ENCODE results near the gene PLA2R1. TPM values are rescaled to one million over a fixed set of nuclear protein-coding genes. Genes with fewer than 3 reads are reported as not detected.
A peak's percentile ranks its signal among the peaks of the same experiment; 100 is the strongest.

PLA2R1 gene
- total RNA-seq, 6 donors from 2014 or later = 3.0 to 11.0 (median 5.9) TPM

DNA sequence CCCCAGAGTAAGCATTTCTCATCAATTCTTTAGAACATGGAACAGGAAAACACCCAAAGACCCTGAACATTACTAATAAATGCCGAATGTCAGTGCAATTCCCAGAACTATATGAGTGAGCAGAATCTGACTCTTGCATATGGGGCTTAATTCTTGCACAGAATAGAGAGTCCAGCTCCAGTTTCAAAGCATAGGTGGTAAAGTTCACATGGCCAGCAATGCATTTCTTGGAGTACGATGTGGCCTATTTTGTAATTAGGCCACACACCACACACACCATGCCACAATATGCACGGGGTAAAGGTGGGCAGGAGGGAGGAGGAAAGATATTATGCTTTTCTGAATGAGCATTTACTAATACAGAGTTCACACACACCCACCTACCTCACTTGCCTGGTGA is 56.5 kb downstream of the PLA2R1 start:
- no peak for TF ChIP-seq POLR2AphosphoS5 (IDR thresholded peaks at IDR 0.05)
- Histone ChIP-seq H3K9me3 (no peaks in the 10 kb centered on the region), H3K36me3 (no peaks in the 10 kb centered on the region), H3K27ac (no peak overlapping the region), H3K4me3 (no peak overlapping the region), H3K27me3 (no peaks in the 10 kb centered on the region), H3K4me1 (no peaks in the 10 kb centered on the region)
- DNase-seq (no peak), ATAC-seq (ENCODE audit: low FRiP score in 2 of 2) (no peak)
- 79 to 82% methylated on average over 3 of the region's 3 CpGs for WGBS, 2 donors

DNA sequence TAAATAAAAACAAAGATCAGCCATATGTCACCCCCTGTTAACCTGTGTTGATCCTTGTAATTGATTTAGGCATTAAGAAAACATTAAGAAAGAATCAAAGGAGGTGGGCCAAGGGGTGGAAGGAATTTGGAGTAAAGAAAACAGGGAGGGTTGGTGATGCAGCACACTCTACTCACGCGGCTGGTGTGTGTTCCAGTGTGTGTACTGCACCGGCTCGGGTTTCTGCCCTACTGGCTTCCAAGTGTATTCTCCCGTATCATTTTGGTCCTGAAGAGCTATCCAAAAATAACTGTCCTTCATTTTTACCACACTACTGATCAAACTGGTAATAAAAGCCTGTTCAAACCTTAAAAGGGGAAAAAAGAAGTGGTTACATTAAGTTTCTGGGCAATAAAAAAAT is 56.9 kb downstream of the PLA2R1 start:
- H3K4me1 ChIP-seq = no peaks in the 10 kb centered on the region
- no peaks in the 10 kb centered on the region for H3K36me3 ChIP-seq
- no peak for DNase-seq
- 88 to 97% methylated on average over 5 of the region's 5 CpGs for WGBS, 2 donors
- H3K27me3 ChIP-seq = no peaks in the 10 kb centered on the region
- no peak overlapping the region for H3K4me3 ChIP-seq
- H3K27ac ChIP-seq = no peak overlapping the region
- H3K9me3 ChIP-seq = no peaks in the 10 kb centered on the region
- no peak for ATAC-seq (ENCODE audit: low FRiP score in 2 of 2)
- TF ChIP-seq POLR2A (IDR thresholded peaks at IDR 0.05) (no peak), EP300 (IDR thresholded peaks at IDR 0.05) (no peak), POLR2AphosphoS5 (IDR thresholded peaks at IDR 0.05) (no peak)
- TF ChIP-seq, protein P1, sequence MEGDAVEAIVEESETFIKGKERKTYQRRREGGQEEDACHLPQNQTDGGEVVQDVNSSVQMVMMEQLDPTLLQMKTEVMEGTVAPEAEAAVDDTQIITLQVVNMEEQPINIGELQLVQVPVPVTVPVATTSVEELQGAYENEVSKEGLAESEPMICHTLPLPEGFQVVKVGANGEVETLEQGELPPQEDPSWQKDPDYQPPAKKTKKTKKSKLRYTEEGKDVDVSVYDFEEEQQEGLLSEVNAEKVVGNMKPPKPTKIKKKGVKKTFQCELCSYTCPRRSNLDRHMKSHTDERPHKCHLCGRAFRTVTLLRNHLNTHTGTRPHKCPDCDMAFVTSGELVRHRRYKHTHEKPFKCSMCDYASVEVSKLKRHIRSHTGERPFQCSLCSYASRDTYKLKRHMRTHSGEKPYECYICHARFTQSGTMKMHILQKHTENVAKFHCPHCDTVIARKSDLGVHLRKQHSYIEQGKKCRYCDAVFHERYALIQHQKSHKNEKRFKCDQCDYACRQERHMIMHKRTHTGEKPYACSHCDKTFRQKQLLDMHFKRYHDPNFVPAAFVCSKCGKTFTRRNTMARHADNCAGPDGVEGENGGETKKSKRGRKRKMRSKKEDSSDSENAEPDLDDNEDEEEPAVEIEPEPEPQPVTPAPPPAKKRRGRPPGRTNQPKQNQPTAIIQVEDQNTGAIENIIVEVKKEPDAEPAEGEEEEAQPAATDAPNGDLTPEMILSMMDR (IDR thresholded peaks at IDR 0.05) = no peak

DNA sequence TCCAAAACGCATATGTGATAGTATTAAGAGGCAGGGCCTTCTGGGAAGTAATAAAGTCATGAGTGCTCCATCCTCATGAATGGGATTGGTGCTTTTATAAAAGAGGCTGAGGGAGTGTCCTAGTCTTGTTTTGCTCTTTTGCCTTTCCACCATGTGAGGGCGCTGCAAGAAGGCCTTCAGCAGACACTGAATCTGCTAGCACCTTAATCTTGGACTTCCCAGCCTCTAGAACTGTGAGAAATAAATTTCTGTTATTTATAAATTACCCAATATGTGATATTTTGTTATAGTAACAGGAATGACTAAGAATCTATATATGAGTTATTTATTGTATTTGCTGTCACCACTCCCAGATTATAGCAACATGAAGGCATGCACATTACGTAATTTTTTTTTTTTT is 63.5 kb downstream of the PLA2R1 start:
- Histone ChIP-seq H3K27ac (no peak overlapping the region), H3K9me3 (no peaks in the 10 kb centered on the region), H3K36me3 (no peaks in the 10 kb centered on the region), H3K27me3 (no peaks in the 10 kb centered on the region), H3K4me3 (no peak overlapping the region), H3K4me1 (no peaks in the 10 kb centered on the region)
- TF ChIP-seq EP300 (IDR thresholded peaks at IDR 0.05) = no peak
- no peak for TF ChIP-seq POLR2AphosphoS5 (IDR thresholded peaks at IDR 0.05)
- TF ChIP-seq, protein P1 (IDR thresholded peaks at IDR 0.05) = no peak
- TF ChIP-seq POLR2A (IDR thresholded peaks at IDR 0.05) = no peak
- WGBS, 2 donors = 80 to 88% methylated on average over 3 of the region's 3 CpGs
- no peak for ATAC-seq (ENCODE audit: low FRiP score in 2 of 2)
- DNase-seq = no peak

DNA sequence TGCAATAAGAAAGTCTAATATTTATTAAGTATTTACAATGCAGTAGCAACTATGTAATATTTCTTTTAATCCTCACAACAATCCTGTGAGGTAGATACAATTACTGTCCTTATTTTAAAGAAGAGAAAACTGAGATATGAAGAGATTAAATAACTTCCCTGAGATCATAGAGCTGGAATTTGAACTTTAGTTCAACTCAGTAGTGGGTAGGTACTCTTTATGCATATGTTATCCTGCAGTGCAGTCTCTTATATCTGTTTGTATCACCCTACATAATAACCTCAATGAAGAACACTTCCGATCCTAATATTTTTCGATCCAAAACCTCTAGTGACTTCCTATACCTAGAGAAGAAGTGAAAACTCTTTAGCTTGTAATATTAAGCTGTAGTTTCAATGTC is 64.2 kb downstream of the PLA2R1 start:
- Histone ChIP-seq H3K9me3 (no peaks in the 10 kb centered on the region), H3K27me3 (no peaks in the 10 kb centered on the region), H3K4me3 (no peak overlapping the region), H3K36me3 (no peaks in the 10 kb centered on the region), H3K27ac (peak overlapping the region in 1 of 4 donors; percentile 18), H3K4me1 (no peaks in the 10 kb centered on the region)
- TF ChIP-seq EP300 (IDR thresholded peaks at IDR 0.05) = no peak
- DNase-seq = no peak
- WGBS, 2 donors = 85 to 90% methylated on average over 2 of the region's 2 CpGs
- no peak for ATAC-seq (ENCODE audit: low FRiP score in 2 of 2)

DNA sequence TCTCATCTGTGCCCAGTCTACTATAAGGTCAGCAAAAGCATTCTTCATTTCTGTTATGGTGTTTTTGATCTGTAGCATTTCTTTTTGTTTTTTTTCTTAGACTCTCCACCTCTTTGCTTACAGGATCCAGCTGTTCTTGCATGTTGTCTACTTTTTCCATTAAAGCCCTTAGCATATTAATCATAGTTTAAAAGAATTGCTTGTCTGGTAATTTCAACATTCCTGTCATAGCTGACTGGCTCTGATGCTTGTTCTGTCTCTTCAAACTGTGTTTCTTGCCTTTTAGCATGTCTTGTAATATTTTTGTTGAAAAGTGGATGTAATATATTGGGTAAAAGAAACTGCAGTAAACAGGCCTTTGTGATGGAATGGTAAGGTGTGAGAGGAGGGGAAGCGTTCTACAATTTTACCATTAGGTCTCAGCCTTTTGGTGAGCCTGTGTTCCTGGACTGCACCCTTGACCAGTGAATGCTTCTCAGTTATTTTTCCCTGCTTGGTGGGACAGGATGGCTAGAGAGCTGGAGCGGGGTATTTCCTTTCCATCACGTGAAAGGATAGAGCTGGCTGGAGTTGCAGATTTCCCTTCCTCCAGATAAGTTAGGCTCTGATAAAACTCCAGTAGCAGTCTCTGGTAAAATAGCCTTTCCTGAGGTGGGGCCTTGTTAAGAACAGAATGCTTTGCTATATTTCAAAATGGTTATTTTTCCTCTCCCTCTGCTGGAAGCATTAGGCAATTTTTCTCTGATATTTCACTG is 65.4 kb downstream of the PLA2R1 start:
- Histone ChIP-seq H3K27ac (peak overlapping the region in 1 of 4 donors; percentile 18), H3K4me3 (no peak overlapping the region), H3K27me3 (no peaks in the 10 kb centered on the region), H3K36me3 (no peaks in the 10 kb centered on the region), H3K9me3 (no peaks in the 10 kb centered on the region), H3K4me1 (no peaks in the 10 kb centered on the region)
- ATAC-seq (ENCODE audit: low FRiP score in 2 of 2) = no peak
- no peak for DNase-seq
- 59 to 63% methylated on average over 3 of the region's 3 CpGs for WGBS, 2 donors
- no peak for TF ChIP-seq POLR2AphosphoS5 (IDR thresholded peaks at IDR 0.05)
- no peak for TF ChIP-seq EP300 (IDR thresholded peaks at IDR 0.05)
- TF ChIP-seq, protein P1 (IDR thresholded peaks at IDR 0.05) = no peak
- no peak for TF ChIP-seq POLR2A (IDR thresholded peaks at IDR 0.05)

DNA sequence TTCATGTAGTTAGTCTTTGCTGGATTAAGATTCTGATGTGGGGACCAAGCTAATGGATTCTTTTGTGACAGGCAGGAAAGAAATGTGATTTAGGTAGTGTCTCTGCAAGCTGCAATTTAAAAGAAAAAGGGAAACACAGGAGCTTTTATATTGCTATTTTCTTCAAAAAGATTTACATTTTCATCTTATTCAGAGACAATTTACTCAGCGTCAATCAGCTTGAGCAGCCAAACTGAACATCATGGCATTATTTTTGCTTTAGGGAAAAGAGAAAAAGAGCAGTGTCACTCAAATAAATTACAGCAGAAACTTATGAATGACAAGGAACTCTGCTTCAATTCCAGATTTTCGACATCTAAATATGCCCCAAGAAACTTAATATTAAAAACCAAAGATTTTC is 67.4 kb downstream of the PLA2R1 start:
- H3K27me3 ChIP-seq = no peaks in the 10 kb centered on the region
- no peak for ATAC-seq (ENCODE audit: low FRiP score in 2 of 2)
- no peak overlapping the region for H3K4me3 ChIP-seq
- H3K9me3 ChIP-seq = no peaks in the 10 kb centered on the region
- WGBS, 2 donors = 90 to 92% methylated on average over 2 of the region's 2 CpGs
- H3K4me1 ChIP-seq = no peaks in the 10 kb centered on the region
- no peak overlapping the region for H3K27ac ChIP-seq
- TF ChIP-seq EP300 (IDR thresholded peaks at IDR 0.05) (no peak), POLR2A (IDR thresholded peaks at IDR 0.05) (no peak), POLR2AphosphoS5 (IDR thresholded peaks at IDR 0.05) (no peak)
- TF ChIP-seq, protein P1 (IDR thresholded peaks at IDR 0.05) = no peak
- no peaks in the 10 kb centered on the region for H3K36me3 ChIP-seq
- DNase-seq = no peak
